SKM-1 treated with dmso at 0.1 percent for 144 hours (cell line): ENCODE data around the gene RBM41.
A peak's percentile ranks its signal among the peaks of the same experiment; 100 is the strongest.
"Not testable (repeated sequence)": the region's sequence is repeated elsewhere in the genome, so short reads cannot be mapped to it uniquely, and the experiment has no call there.

ENCODE experiments used
- DNase-seq: peaks from one replicate; lab custom pipeline; 2025; ENCODE audit not compliant: unreplicated experiment; lab: John Stamatoyannopoulos, UW

Gene RBM41

DNA sequence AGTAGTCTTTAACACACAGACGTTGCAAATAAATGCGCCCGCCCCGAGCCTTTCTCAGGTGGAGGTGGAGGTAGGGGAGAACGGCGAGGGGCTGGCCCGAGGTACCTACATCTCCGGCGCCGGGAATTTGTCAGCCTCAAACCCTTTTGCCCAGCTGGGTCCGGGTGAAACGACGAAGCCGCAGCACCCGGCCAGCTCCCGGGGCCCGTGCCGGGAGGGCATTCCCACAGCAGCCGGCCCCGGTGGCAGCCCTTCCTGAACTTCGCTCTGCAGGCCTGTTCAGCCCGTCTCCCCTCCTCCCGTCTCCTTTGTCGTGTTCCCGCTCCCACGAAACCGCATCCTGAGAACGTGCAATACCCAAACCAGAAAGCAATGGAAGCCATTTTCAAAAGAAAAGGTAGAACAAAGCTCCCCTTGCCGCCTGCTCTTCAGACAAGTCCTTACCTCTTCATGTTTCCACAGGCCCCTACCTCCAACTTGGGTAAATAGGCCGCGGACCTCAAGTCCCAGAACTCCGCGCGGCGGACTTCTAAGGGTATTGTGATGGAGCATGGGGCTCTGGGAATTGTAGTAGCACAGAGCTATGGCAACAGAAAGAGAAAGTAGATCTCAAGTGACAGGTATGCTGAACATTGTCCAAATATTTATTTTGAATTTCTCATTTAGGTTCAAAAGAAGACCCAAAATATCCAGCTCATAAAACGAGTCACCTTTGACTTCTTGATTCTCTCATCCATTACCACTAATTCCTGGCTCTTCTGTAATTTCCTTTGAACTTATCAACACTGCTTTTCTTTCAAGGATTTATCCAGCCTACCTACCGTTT is at the start of gene RBM41:
RBM41 (minus strand) TSS at position 501 of the 826 bp plus-strand sequence; CDS start at position 452, 49 bp downstream.
- DNase-seq, result peak; percentile 51

DNA sequence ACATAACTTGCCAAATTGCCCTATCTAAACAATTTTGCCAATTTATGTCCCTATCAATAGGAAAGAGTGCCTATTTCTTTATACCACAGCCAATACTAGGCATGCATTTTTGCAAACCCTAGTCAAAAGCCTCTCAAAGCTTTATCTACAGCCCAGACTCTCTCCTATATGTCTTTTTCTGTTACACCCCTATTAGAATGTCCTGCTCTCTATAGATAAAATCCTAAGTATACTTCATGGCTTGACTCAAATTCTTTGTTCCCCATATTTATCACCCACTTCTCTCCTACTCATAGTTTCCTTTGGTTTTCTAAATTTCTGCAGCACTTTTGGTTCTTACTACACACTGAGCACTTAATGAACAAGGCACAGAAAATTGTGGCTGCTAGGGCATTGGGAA is 49.6 kb upstream of the RBM41 start:
- no peak for DNase-seq

GRCh38 chrX:107167163-107167921 is 48.7 kb upstream of the RBM41 start:
- DNase-seq, result no peak

DNA sequence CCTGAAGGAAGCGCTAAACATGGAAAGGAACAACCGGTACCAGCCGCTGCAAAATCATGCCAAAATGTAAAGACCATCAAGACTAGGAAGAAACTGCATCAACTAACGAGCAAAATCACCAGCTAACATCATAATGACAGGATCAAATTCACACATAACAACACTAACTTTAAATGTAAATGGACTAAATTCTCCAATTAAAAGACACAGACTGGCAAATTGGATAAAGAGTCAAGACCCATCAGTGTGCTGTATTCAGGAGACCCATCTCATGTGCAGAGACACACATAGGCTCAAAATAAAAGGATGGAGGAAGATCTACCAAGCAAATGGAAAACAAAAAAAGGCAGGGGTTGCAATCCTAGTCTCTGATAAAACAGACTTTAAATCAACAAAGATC is 39.0 kb upstream of the RBM41 start:
- not testable (repeated sequence) for DNase-seq

- not testable (repeated sequence) for DNase-seq
Measured at GRCh38 chrX:107155621-107156430, 37.2 kb upstream of the RBM41 start.

DNA sequence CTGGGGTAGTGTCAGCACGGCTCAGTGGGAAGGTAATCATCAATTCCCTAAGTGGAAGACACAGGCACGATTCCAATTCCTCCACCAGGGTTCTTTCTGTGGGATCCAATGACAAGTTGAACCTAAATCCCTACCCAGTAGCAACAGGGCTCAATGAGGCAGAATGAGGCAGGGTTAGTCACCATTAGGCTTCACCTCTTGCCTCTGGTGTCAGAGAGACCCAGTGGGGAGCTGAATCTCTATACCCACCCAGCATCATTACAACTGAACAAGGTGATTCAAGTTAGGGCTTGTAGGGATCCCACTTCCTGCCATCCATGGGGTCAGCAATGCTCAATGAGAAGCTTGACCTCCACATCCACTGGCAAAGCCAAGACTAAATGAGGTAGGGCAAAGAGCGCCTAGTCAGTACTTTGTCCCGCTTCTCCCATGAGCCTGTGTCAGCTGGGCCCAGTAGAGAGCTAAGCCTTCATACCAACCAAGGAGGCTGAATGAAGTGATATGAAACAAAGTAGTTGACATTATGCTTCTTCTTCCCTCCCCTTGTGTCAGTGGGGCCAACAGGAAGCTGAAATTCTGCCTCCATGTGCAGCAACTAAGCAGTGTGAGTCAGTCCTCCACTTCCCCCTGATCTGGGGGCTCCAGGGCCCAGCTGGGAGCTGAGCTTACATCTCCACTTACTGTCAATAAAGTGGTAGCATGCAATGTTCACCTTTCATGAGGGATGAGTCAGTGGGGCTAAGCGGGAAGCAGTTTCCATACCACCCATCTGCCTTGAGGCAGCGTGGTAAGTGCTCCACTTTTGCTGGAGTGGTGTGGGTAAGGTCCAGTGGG is 36.4 kb upstream of the RBM41 start:
- no peak for DNase-seq

DNA sequence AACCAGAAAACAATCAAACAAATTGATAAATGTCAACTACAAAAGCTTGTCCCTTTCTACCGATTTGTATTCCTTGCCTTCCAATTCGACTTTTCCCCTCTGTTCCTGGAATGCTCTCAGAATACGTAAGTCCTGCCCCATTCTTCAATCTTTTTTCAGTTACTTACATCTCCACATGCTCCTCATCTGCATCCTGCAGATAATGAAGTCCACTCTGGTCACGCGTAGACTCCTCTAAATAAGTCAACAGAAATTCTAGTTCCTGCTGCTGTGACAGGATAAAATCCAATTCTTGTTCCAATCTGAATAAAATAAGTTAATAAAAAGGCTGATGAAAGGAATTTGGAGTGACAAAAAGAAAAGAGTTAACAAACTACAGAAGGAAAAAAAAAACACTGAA is 34.4 kb upstream of the RBM41 start:
- DNase-seq, result no peak

GRCh38 chrX:107146670-107147069 is 28.0 kb upstream of the RBM41 start:
- no peak for DNase-seq

DNA sequence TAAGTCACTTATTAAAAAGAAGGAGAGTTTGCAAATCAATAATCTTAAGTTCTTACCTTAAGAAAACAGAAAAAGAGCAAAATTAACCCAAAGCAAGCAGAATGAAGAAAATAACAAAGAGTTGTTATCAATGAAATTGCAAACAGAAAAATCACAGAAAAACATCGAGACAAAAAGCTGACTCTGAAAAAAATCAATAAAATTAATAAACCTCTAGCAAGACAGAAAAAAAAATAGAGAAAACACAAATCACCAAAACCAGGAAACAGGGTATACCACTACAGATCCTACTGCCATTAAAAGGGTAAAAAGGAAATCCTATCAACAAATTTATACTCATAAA is 17.3 kb upstream of the RBM41 start:
- no peak for DNase-seq

GRCh38 chrX:107135049-107135964 is 16.7 kb upstream of the RBM41 start:
- no peak for DNase-seq

GRCh38 chrX:107123750-107124149 is 5.1 kb upstream of the RBM41 start:
- DNase-seq, result no peak

DNA sequence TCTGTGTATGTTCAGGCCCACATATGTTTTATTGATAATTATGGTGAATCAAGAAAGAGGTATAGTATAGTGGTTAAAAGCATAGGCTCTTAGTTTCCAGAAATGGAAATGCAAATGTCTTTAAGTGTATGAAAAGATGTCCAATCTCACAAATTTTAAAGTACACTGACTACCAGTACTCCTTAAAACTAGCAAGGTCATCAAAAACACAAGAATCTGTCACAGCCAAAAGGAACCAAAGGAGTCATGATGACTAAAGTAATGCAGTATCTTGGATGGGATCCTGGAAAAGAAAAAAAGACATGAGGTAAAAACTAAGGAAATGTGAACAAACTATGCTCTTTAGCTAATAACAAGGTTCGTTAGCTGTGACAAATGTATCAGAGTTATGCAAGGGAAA is 661 bp upstream of the RBM41 start:
- DNase-seq, result no peak

DNA sequence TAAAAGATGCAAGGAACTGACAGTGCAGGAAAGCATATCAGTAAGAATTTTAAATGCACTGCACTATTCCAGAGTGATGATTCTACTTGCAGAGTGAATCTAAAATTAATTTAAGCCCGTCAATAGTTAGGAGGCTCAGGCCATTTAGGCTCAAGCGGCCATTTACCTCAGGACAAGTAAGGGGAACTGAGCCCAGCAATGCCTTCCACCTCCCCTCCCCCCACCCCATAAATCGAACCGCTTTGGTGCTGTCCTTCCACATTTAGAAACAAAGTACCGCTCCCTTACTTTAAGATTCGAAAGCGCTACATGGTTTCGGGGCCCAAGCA is 665 bp downstream of the RBM41 start:
- DNase-seq, result no peak

DNA sequence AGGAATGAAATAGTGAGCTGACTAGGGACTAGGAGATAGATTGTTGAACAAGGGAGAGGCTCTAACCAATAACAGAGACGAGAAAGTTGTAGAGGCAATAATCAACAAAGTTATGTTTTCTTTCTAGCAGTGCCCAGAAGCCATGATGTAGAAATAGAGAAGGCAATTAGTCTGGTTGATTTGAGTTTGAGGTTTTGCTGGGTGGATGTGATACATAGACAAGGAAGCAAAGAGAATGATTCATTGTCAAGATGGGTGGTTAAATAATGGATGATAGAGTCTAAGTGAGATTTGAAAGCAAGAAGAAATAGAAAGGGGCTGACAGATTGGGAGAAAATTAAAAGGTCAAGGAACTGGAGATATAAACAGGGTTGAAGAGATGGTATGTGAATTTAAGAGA is 11.2 kb downstream of the RBM41 start:
- no peak for DNase-seq

DNA sequence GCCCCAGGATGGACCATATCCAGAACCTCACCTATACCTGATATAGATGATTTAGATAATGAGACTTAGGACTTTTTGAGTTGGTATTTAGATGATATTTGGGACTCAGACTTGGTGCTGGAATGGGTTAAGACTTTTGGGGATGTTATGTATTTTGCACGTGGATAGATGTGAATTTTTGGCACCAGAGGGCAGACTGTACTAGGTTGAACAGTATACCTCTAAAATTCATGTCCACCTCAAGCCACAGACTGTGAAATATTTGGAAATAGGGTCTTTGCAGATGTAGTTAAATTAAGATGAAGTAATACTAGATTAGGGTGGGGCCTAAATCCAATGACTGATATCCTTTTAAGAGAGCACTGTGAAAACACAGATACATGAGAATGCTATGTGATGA is 15.6 kb downstream of the RBM41 start:
- no peak for DNase-seq

DNA sequence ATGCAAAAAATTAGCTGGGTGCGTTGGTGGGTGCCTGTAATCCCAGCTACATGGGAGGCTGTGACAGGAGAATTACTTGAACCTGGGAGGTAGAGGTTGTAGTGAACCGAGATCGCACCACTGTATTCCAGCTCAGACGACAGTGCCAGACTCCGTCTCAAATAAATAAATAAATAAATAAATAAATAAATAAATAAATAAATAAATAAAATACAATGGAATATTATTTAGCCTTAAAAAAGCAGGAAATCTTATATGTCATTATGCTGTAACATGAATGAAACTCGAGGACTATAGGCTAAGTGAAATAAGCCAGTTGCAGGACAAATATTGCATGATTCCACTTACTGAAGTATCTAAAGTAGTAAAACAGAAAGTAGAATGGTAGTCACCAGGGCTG is 42.5 kb downstream of the RBM41 start:
- DNase-seq, result no peak

- not testable (repeated sequence) for DNase-seq
Measured at GRCh38 chrX:107057731-107058130, 60.9 kb downstream of the RBM41 start.

GRCh38 chrX:107054978-107055377 is 63.6 kb downstream of the RBM41 start:
- no peak for DNase-seq

DNA sequence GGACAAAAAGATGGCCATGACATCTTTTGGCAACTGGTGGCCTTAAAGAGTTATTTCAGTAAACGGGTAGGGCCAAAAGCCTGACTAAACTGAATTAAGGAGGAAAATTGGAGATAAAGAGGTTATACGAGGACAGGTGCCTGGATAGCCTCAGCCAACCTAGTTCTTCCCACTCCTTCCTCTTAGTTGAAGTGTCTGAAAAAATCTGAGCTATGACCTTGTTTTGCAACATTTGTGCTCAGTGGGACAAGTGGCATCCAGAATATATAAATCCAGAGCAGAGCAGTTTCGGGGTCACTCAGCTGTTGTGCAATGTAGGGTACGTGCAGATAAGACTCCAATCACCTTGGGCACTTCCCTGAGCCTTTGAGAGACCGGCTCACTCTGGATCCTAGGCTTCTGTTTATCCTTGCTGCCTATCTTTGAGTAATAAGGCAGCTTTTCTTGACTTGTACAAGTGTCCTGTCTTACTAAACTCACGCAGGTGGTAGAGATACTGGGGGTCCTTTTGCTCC is 68.4 kb downstream of the RBM41 start:
- no peak for DNase-seq

- DNase-seq, result no peak
Measured at GRCh38 chrX:107047622-107048021, 71.0 kb downstream of the RBM41 start.
